Measurements from ENCODE around the gene SEMA3B. TPM values are rescaled to one million over a fixed set of nuclear protein-coding genes. Genes with fewer than 3 reads are reported as not detected.

Gene SEMA3B
- total RNA-seq, 6 donors from 2014 or later, result 98.3 to 242 (median 122) TPM

GRCh38 chr3:50318163-50318562 is 49.2 kb downstream of the SEMA3B start:
- ATAC-seq (ENCODE audit: low FRiP score in 2 of 2) (no peak), DNase-seq (peak in 1 of 2 donors; percentile 72)
- Histone ChIP-seq H3K36me3 (peaks cover 13 to 69% (median 30%) of the 10 kb centered on the region in 4 donors), H3K27me3 (no peaks in the 10 kb centered on the region), H3K4me3 (peak overlapping the region; percentile 48 to 96 (median 72)), H3K4me1 (peaks cover 77 to 89% (median 88%) of the 10 kb centered on the region in 4 donors), H3K9me3 (no peaks in the 10 kb centered on the region), H3K27ac (peak overlapping the region; percentile 94 to 97 (median 95))
- TF ChIP-seq CTCF (IDR thresholded peaks at IDR 0.05) (no peak), POLR2AphosphoS5 (IDR thresholded peaks at IDR 0.05) (no peak)
- WGBS, 2 donors, result 69% methylated on average over 9 of the region's 11 CpGs; no CpG with 5 or more reads in 1 of the 2 donors

GRCh38 chr3:50318615-50319014 is 49.7 kb downstream of the SEMA3B start:
- whole genome bisulfite sequencing, 2 donors, result 41 to 62% methylated on average over 7 to 10 of the region's 10 CpGs
- Histone ChIP-seq H3K4me3 (peak overlapping the region; percentile 65 to 96 (median 74)), H3K36me3 (peaks cover 13 to 69% (median 30%) of the 10 kb centered on the region in 4 donors), H3K4me1 (peaks cover 75 to 89% (median 88%) of the 10 kb centered on the region in 4 donors), H3K9me3 (no peaks in the 10 kb centered on the region), H3K27ac (peak overlapping the region; percentile 94 to 97 (median 95)), H3K27me3 (no peaks in the 10 kb centered on the region)
- no peak for DNase-seq
- ATAC-seq (ENCODE audit: low FRiP score in 2 of 2), result no peak
- peak in 1 of 2 donors; percentile 64 for TF ChIP-seq POLR2AphosphoS5 (IDR thresholded peaks at IDR 0.05)
- TF ChIP-seq CTCF (IDR thresholded peaks at IDR 0.05), result no peak

GRCh38 chr3:50319181-50319893 is 50.4 kb downstream of the SEMA3B start:
- no peaks in the 10 kb centered on the region for H3K9me3 ChIP-seq
- H3K4me1 ChIP-seq, result peaks cover 83 to 90% (median 86%) of the 10 kb centered on the region in 4 donors
- H3K36me3 ChIP-seq, result peaks cover 13 to 67% (median 30%) of the 10 kb centered on the region in 4 donors
- TF ChIP-seq POLR2A (IDR thresholded peaks at IDR 0.05) (peak in 1 of 4 donors; percentile 27), CTCF (IDR thresholded peaks at IDR 0.05) (no peak)
- no peaks in the 10 kb centered on the region for H3K27me3 ChIP-seq
- H3K4me3 ChIP-seq, result peak overlapping the region; percentile 65 to 96 (median 74)
- H3K27ac ChIP-seq, result peak overlapping the region; percentile 94 to 97 (median 95)
- 62 to 81% methylated on average over 14 to 16 of the region's 16 CpGs for WGBS, 2 donors
- DNase-seq, result peak in 1 of 2 donors; percentile 41
- no peak for ATAC-seq (ENCODE audit: low FRiP score in 2 of 2)

- TF ChIP-seq POLR2A (IDR thresholded peaks at IDR 0.05) (no peak), CTCF (IDR thresholded peaks at IDR 0.05) (no peak), EP300 (IDR thresholded peaks at IDR 0.05) (no peak), POLR2AphosphoS5 (IDR thresholded peaks at IDR 0.05) (no peak)
- peaks cover 83 to 90% (median 86%) of the 10 kb centered on the region in 4 donors for H3K4me1 ChIP-seq
- ATAC-seq (ENCODE audit: low FRiP score in 2 of 2) (no peak), DNase-seq (peak in 1 of 2 donors; percentile 65)
- WGBS, 2 donors, result 60 to 66% methylated on average over 1 to 29 of the region's 29 CpGs
- H3K4me3 ChIP-seq, result peak overlapping the region; percentile 65 to 96 (median 74)
- no peaks in the 10 kb centered on the region for H3K27me3 ChIP-seq
- peaks cover 13 to 65% (median 32%) of the 10 kb centered on the region in 4 donors for H3K36me3 ChIP-seq
- no peaks in the 10 kb centered on the region for H3K9me3 ChIP-seq
- H3K27ac ChIP-seq, result peak overlapping the region; percentile 94 to 97 (median 95)
Measured at GRCh38 chr3:50319894-50320625, 51.1 kb downstream of the SEMA3B start.

Data from upper lobe of left lung (tissue), 6 donors.